PC-3 (cell line): ENCODE results near the gene IL13.

Source experiments
- EZH2 ChIP-seq: fragments of 300-600 bp; sonication (generic); IDR thresholded peaks from one replicate; pipeline ENCODE4 v1.6.1; 2017; ENCODE audit warnings: antibody characterized with exemption, mild to moderate bottlenecking, low read length; ENCODE audit not compliant: unreplicated experiment
- EZH2phosphoT487 ChIP-seq: fragments of 300-600 bp; sonication (generic); IDR thresholded peaks from 2 replicates; pipeline ENCODE4 v1.6.1; 2018; ENCODE audit warnings: mild to moderate bottlenecking, antibody characterized with exemption, low read length, borderline replicate concordance
- TF ChIP-seq, protein P1 (sequence below): fragments of 300-600 bp; sonication (generic); conservative IDR thresholded peaks from 2 replicates; pipeline ENCODE4 v1.5.1; 2017; ENCODE audit warnings: antibody characterized with exemption, low read depth, mild to moderate bottlenecking, low read length

DNA sequence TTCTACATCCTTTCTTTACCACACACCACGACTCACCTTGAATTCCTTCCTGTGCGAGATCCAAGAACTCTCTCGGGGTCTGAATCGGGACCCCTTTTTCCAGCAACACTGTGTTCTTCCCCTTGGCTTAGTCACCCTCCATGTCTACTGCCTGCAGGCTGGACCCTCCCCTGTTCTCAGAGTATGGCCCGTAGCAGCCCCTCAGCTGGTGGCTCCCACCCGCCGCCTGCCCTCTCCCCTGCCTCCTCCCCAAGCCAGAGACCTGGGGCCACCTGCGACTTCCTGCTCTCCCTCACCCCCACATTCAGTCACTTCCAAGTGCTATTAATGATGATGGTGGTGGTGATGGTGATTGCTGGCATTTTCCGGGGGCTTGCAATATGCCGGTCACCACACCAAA is 9.3 kb downstream of the IL13 start:
- TF ChIP-seq, protein P1, sequence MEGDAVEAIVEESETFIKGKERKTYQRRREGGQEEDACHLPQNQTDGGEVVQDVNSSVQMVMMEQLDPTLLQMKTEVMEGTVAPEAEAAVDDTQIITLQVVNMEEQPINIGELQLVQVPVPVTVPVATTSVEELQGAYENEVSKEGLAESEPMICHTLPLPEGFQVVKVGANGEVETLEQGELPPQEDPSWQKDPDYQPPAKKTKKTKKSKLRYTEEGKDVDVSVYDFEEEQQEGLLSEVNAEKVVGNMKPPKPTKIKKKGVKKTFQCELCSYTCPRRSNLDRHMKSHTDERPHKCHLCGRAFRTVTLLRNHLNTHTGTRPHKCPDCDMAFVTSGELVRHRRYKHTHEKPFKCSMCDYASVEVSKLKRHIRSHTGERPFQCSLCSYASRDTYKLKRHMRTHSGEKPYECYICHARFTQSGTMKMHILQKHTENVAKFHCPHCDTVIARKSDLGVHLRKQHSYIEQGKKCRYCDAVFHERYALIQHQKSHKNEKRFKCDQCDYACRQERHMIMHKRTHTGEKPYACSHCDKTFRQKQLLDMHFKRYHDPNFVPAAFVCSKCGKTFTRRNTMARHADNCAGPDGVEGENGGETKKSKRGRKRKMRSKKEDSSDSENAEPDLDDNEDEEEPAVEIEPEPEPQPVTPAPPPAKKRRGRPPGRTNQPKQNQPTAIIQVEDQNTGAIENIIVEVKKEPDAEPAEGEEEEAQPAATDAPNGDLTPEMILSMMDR: no peak
- TF ChIP-seq EZH2: no peak
- no peak for TF ChIP-seq EZH2phosphoT487
